Small intestine (tissue), 7 donors: ENCODE results near the gene TNS3. TPM values are rescaled to one million over a fixed set of nuclear protein-coding genes. Genes with fewer than 3 reads are reported as not detected.
"Not testable (repeated sequence)": the region's sequence is repeated elsewhere in the genome, so short reads cannot be mapped to it uniquely, and the experiment has no call there.

Source experiments
- DNase-seq, 2 donors: peaks; one replicate each; pipeline versions ENCODE4 v3.0.0 to v3.0.0-alpha.2; 2013
- FAIRE-seq: peaks from 2 replicates; lab custom pipeline; 2012; peaks lifted over from hg19 to GRCh38; lab: Jason Lieb, UNC
- H3K27ac ChIP-seq, 3 donors: one replicate each; pipeline ENCODE4 v1.5.1; 2013; ENCODE audit warnings: low read length in 2 of 3, mild to moderate bottlenecking in 2 of 3, control low read depth in 1 of 3, inconsistent platforms in 1 of 3, low read depth in 1 of 3, moderate library complexity in 1 of 3
- H3K27me3 ChIP-seq, 3 donors: one replicate each; pipeline ENCODE4 v1.6.1; 2013; ENCODE audit warnings: low read length in 3 of 3, inconsistent platforms in 1 of 3; ENCODE audit not compliant: control insufficient read depth in 3 of 3, insufficient read depth in 3 of 3
- H3K36me3 ChIP-seq, 3 donors: one replicate each; pipeline ENCODE4 v1.6.1; 2013; ENCODE audit warnings: low read length in 3 of 3, inconsistent platforms in 1 of 3, low read depth in 1 of 3, mild to moderate bottlenecking in 1 of 3, moderate library complexity in 1 of 3; ENCODE audit not compliant: control insufficient read depth in 3 of 3, insufficient read depth in 2 of 3
- H3K4me1 ChIP-seq, 3 donors: one replicate each; pipeline ENCODE4 v1.6.1; 2013; ENCODE audit warnings: low read length in 2 of 3, inconsistent platforms in 1 of 3, low read depth in 1 of 3, mild to moderate bottlenecking in 1 of 3, moderate library complexity in 1 of 3; ENCODE audit not compliant: control insufficient read depth in 3 of 3, insufficient read depth in 2 of 3
- H3K4me3 ChIP-seq, 3 donors: one replicate each; pipeline ENCODE4 v1.5.1; 2013; ENCODE audit warnings: low read length in 3 of 3, control low read depth in 1 of 3, inconsistent platforms in 1 of 3, low read depth in 1 of 3, mild to moderate bottlenecking in 1 of 3, moderate library complexity in 1 of 3
- H3K9me3 ChIP-seq, 2 donors: one replicate each; pipeline ENCODE4 v1.6.1; 2013; ENCODE audit warnings: low read depth in 1 of 2, low read length in 1 of 2; ENCODE audit not compliant: control insufficient read depth in 2 of 2, insufficient read depth in 1 of 2
- WGBS, 3 donors: extraction: QIAGEN DNeasy Blood & Tissue Kit; methylation state at CpG; one replicate each; pipeline ENCODE4 v1.1.7; 2013; 5-methylcytosine and 5-hydroxymethylcytosine counted together
- polyA plus RNA-seq, 4 donors: library from polyadenylated mRNA; stranded (reverse) in 3 of 4; unstranded in 1 of 4; fragments of 200-250 nt in 3 of 4; fragments of 120-200 nt in 1 of 4; gene quantifications; one replicate each; pipeline versions ENCODE4 v1.2.1 to v1.2.3, GENCODE V29; 2013
- donor health status: healthy with polysubstance abuse.
- donor health status: control.
- donor health status: control.
- donor health status: Bipolar disorder and iron deficiency.
- donor health status: healthy.

The TNS3 gene
- polyA plus RNA-seq, 4 donors = 17.2 to 67.1 (median 27.3) TPM

- Histone ChIP-seq H3K9me3 (peaks cover 0 to 6% of the 10 kb centered on the region in 2 donors), H3K4me3 (no peak overlapping the region), H3K36me3 (no peaks in the 10 kb centered on the region), H3K4me1 (peaks cover 0 to 6% (median 0%) of the 10 kb centered on the region in 3 donors), H3K27me3 (no peaks in the 10 kb centered on the region), H3K27ac (peak overlapping the region in 1 of 3 donors; percentile 43)
- DNase-seq = peak; percentile 58 to 73
- FAIRE-seq = no peak
- 18 to 54% (median 30%) methylated on average over 8 of the region's 8 CpGs for WGBS, 3 donors
Observed at GRCh38 chr7:47588704-47589225, 6.9 kb upstream of the TNS3 start.

DNA sequence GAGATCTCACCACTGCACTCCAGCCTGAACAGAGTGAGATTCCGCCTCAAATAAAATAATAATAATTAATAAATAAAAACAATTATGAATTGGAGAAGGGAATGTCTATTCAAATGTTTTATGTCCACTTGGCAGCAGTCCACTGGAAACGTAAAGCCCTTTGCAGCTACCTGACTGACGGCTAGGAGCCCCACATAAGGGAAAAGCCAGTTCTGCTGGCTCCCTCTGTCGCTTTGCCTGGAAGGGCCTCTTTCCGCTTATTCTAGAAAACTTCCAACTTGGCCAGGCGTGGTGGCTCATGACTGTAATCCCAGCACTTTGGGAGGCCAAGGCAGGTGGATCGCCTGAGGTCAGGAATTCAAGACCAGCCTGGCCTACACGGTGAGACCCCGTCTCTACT lies 6.1 kb upstream of the TNS3 start:
- H3K4me3 ChIP-seq = no peak overlapping the region
- 71 to 81% (median 76%) methylated on average over 9 of the region's 9 CpGs for WGBS, 3 donors
- peaks cover 0 to 14% (median 0%) of the 10 kb centered on the region in 3 donors for H3K4me1 ChIP-seq
- no peak overlapping the region for H3K27ac ChIP-seq
- H3K36me3 ChIP-seq = no peaks in the 10 kb centered on the region
- FAIRE-seq (no peak), DNase-seq (no peak)
- H3K27me3 ChIP-seq = no peaks in the 10 kb centered on the region
- peaks cover 0 to 6% of the 10 kb centered on the region in 2 donors for H3K9me3 ChIP-seq

- no peak overlapping the region for H3K4me3 ChIP-seq
- no peaks in the 10 kb centered on the region for H3K27me3 ChIP-seq
- 53 to 72% (median 53%) methylated on average over 7 of the region's 7 CpGs for WGBS, 3 donors
- H3K36me3 ChIP-seq = no peaks in the 10 kb centered on the region
- no peak for DNase-seq
- peaks cover 0 to 6% of the 10 kb centered on the region in 2 donors for H3K9me3 ChIP-seq
- no peak for FAIRE-seq
- H3K4me1 ChIP-seq = peaks cover 0 to 20% (median 0%) of the 10 kb centered on the region in 3 donors
- H3K27ac ChIP-seq = no peak overlapping the region
Observed at GRCh38 chr7:47587351-47587750, 5.4 kb upstream of the TNS3 start.

DNA sequence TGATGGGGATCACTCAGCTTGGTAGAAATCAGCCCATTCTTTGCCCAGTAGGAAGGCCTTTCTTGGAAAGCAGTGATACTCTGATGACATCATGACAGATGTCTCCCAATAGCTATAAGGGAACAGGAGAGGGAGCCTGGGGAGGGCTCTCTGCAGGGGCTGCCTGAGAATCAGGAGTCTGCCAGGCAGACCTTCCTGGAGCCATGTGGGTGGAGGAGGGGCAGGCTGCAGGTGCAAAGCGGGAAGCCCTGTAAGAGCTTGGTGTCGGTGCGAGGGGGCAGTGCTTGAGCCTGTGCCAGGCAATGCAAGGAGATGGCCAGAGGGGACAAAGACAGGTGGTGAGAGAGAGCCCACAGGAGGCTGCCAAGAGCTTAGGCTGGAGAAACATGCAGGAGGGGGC lies 5.0 kb upstream of the TNS3 start:
- Histone ChIP-seq H3K27ac (no peak overlapping the region), H3K4me1 (peaks cover 0 to 22% (median 0%) of the 10 kb centered on the region in 3 donors), H3K9me3 (peaks cover 0 to 6% of the 10 kb centered on the region in 2 donors), H3K4me3 (no peak overlapping the region), H3K27me3 (no peaks in the 10 kb centered on the region), H3K36me3 (no peaks in the 10 kb centered on the region)
- DNase-seq = no peak
- 47 to 55% (median 52%) methylated on average over 3 of the region's 3 CpGs for WGBS, 3 donors
- no peak for FAIRE-seq

- not testable (repeated sequence) for DNase-seq, H3K9me3 ChIP-seq, H3K27me3 ChIP-seq, H3K36me3 ChIP-seq, FAIRE-seq, H3K4me3 ChIP-seq, H3K27ac ChIP-seq
- H3K4me1 ChIP-seq = peaks cover 0 to 18% (median 0%) of the 10 kb centered on the region in 3 donors
- WGBS, 3 donors = 88 to 93% (median 92%) methylated on average over 7 of the region's 7 CpGs
Observed at GRCh38 chr7:47586161-47586670, 4.3 kb upstream of the TNS3 start.

GRCh38 chr7:47584536-47584895 lies 2.6 kb upstream of the TNS3 start:
- H3K36me3 ChIP-seq = peaks cover 0 to 2% (median 0%) of the 10 kb centered on the region in 3 donors
- peaks cover 0 to 32% (median 5%) of the 10 kb centered on the region in 3 donors for H3K4me1 ChIP-seq
- no peak overlapping the region for H3K27ac ChIP-seq
- FAIRE-seq (no peak), DNase-seq (no peak)
- no peaks in the 10 kb centered on the region for H3K27me3 ChIP-seq
- H3K9me3 ChIP-seq = peaks cover 0 to 6% of the 10 kb centered on the region in 2 donors
- WGBS, 3 donors = 84 to 91% (median 90%) methylated on average over 2 of the region's 2 CpGs
- H3K4me3 ChIP-seq = no peak overlapping the region

- Histone ChIP-seq H3K27ac (no peak overlapping the region), H3K4me3 (no peak overlapping the region), H3K27me3 (no peaks in the 10 kb centered on the region), H3K4me1 (peaks cover 0 to 37% (median 5%) of the 10 kb centered on the region in 3 donors), H3K9me3 (peaks cover 0 to 6% of the 10 kb centered on the region in 2 donors), H3K36me3 (peaks cover 0 to 7% (median 0%) of the 10 kb centered on the region in 3 donors)
- 66 to 72% (median 70%) methylated on average over 11 of the region's 11 CpGs for WGBS, 3 donors
- no peak for DNase-seq
- FAIRE-seq = no peak
Observed at GRCh38 chr7:47583739-47584535, 2.0 kb upstream of the TNS3 start.

DNA sequence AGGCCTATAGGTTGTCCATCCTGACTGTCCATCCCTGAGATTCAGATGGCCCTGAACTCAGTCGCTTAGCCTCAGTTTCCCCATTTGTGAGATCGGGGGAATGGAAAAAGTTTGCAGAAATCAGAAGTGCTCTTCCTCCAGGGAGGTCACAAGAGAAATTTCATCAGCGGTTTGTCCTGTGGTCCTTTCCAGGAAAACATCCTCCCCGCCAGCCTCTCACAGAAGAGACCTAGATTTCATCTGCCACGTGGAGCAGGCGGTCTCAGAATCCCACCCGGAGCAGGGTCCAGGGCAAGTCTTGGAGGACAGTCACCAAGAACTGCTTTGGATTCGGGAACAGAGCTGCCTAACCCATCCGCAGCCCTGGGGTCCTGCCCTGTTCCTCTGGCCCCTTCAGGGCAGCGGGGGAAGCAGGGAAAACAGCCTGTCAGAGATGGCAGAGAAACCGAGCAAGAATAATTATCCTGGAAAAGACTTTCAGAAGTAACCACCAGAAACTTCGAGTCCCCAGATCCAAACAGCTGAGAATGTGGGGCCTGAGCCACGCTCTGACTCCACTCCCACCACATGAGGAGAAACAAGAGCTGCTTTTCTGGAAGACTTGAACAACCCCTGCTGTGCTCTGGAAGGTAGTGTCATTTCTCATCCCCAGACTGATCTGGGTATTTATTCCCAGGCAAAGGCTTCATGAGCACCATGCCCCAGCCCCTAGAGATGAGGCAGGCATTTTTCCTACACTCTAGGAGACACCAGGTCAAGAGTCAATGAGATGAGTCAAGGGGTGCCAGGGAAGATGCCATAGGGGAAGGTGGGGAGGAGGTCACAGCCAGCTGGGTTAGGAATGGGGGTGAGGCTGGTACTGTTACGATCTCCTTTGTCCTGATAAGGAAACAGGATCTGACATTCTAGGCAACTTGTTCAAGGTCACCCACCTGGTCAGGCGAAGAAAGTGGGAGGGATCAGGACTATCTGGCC lies 1.1 kb upstream of the TNS3 start:
- Histone ChIP-seq H3K4me3 (no peak overlapping the region), H3K36me3 (peaks cover 0 to 15% (median 0%) of the 10 kb centered on the region in 3 donors), H3K27me3 (no peaks in the 10 kb centered on the region), H3K9me3 (peaks cover 0 to 6% of the 10 kb centered on the region in 2 donors), H3K4me1 (peaks cover 0 to 45% (median 5%) of the 10 kb centered on the region in 3 donors), H3K27ac (peak overlapping the region in 1 of 3 donors; percentile 93)
- FAIRE-seq (no peak), DNase-seq (no peak)
- 67 to 74% (median 73%) methylated on average over 15 of the region's 15 CpGs for WGBS, 3 donors
